ENCODE data around the gene TFF3.

Gene TFF3

GRCh38 chr21:42266971-42267556 is 48.1 kb downstream of the TFF3 start:
- no peak for DNase-seq (ENCODE audit: low read depth)

- DNase-seq (ENCODE audit: low read depth) = no peak
Measured at GRCh38 chr21:42265231-42265812, 49.9 kb downstream of the TFF3 start.

GRCh38 chr21:42264245-42265195 is 50.7 kb downstream of the TFF3 start:
- no peak for DNase-seq (ENCODE audit: low read depth)

- DNase-seq (ENCODE audit: low read depth) = no peak
Measured at GRCh38 chr21:42263591-42264131, 51.5 kb downstream of the TFF3 start.

- no peak for DNase-seq (ENCODE audit: low read depth)
Measured at GRCh38 chr21:42262831-42263231, 52.4 kb downstream of the TFF3 start.

GRCh38 chr21:42261829-42262200 is 53.4 kb downstream of the TFF3 start:
- DNase-seq (ENCODE audit: low read depth) = no peak

Measured in T-helper 22 cell (primary cell).